Mesendoderm (in vitro differentiated cells): ENCODE data around the gene IL2RA.

Experiments
- DNase-seq: peaks from one replicate; pipeline ENCODE4 v3.0.0; 2013
- H2AK5ac ChIP-seq: 2 replicates; pipeline ENCODE4 v1.6.1; 2013; ENCODE audit warnings: low read length, inconsistent platforms
- H2BK120ac ChIP-seq: 2 replicates; pipeline ENCODE4 v1.6.1; 2013; ENCODE audit warnings: low read depth, mild to moderate bottlenecking, low read length, moderate library complexity, mixed read lengths
- H2BK15ac ChIP-seq: replicated peaks from 2 replicates; pipeline ENCODE4 v1.6.1; 2013; ENCODE audit warnings: low read depth, mild to moderate bottlenecking, moderate library complexity
- H2BK5ac ChIP-seq: 2 replicates; pipeline ENCODE4 v1.6.1; 2013; ENCODE audit warnings: low read length, inconsistent platforms
- H3K18ac ChIP-seq: 2 replicates; pipeline ENCODE4 v1.6.1; 2013; ENCODE audit warnings: mild to moderate bottlenecking, low read length, mixed read lengths
- H3K23ac ChIP-seq: one replicate; pipeline ENCODE4 v1.6.1; 2013; ENCODE audit warnings: low read length
- H3K27ac ChIP-seq: 2 replicates; pipeline ENCODE4 v1.5.1; 2013; ENCODE audit warnings: low read depth, mild to moderate bottlenecking, inconsistent platforms, low read length, moderate library complexity
- H3K27me3 ChIP-seq: 2 replicates; pipeline ENCODE4 v1.6.1; 2013; ENCODE audit warnings: low read length, control low read depth, mild to moderate bottlenecking, inconsistent platforms; ENCODE audit not compliant: insufficient read depth, poor library complexity
- H3K36me3 ChIP-seq: 2 replicates; pipeline ENCODE4 v1.6.1; 2013; ENCODE audit warnings: low read length, inconsistent platforms; ENCODE audit not compliant: control insufficient read depth, insufficient read depth
- H3K4ac ChIP-seq: one replicate; pipeline ENCODE4 v1.6.1; 2013; ENCODE audit warnings: low read depth, mild to moderate bottlenecking, low read length, moderate library complexity
- H3K4me1 ChIP-seq: 2 replicates; pipeline ENCODE4 v1.6.1; 2013; ENCODE audit warnings: low read depth, low read length, inconsistent platforms; ENCODE audit not compliant: control insufficient read depth
- H3K4me2 ChIP-seq: 2 replicates; pipeline ENCODE4 v1.6.1; 2013; ENCODE audit warnings: low read length
- H3K4me3 ChIP-seq: 2 replicates; pipeline ENCODE4 v1.5.1; 2013; ENCODE audit warnings: mild to moderate bottlenecking, low read length
- H3K56ac ChIP-seq: one replicate; pipeline ENCODE4 v1.6.1; 2013; ENCODE audit warnings: low read length
- H3K79me1 ChIP-seq: 2 replicates; pipeline ENCODE4 v1.6.1; 2013; ENCODE audit warnings: low read length, inconsistent platforms
- H3K79me2 ChIP-seq: 2 replicates; pipeline ENCODE4 v1.6.1; 2013; ENCODE audit warnings: mild to moderate bottlenecking, low read length; ENCODE audit not compliant: control insufficient read depth, insufficient read depth
- H3K9ac ChIP-seq: 2 replicates; pipeline ENCODE4 v1.6.1; 2013; ENCODE audit warnings: low read length, inconsistent platforms
- H4K5ac ChIP-seq: one replicate; pipeline ENCODE4 v1.6.1; 2013; ENCODE audit warnings: low read length
- H4K8ac ChIP-seq: one replicate; pipeline ENCODE4 v1.6.1; 2013; ENCODE audit warnings: low read depth, mild to moderate bottlenecking, control low read depth, low read length, moderate library complexity
- WGBS: extraction: QIAGEN DNeasy Blood & Tissue Kit; methylation state at CpG from one replicate; pipeline ENCODE4 v1.1.7; 2013; ENCODE audit warnings: low lambda C conversion rate, missing lambda C conversion rate; ENCODE audit not compliant: insufficient coverage; ENCODE audit errors: extremely low coverage; 5-methylcytosine and 5-hydroxymethylcytosine counted together

Gene IL2RA

GRCh38 chr10:5991708-5992107 lies 70.5 kb downstream of the IL2RA start:
- no peak overlapping the region for H2BK15ac ChIP-seq
- no peaks in the 10 kb centered on the region for H3K4me1 ChIP-seq
- no peak overlapping the region for H3K9ac ChIP-seq
- no peak overlapping the region for H3K56ac ChIP-seq
- H3K18ac ChIP-seq: no peak overlapping the region
- no peak overlapping the region for H4K8ac ChIP-seq
- H3K4me3 ChIP-seq: no peak overlapping the region
- no peaks in the 10 kb centered on the region for H3K79me1 ChIP-seq
- H3K36me3 ChIP-seq: no peaks in the 10 kb centered on the region
- no peak overlapping the region for H3K4me2 ChIP-seq
- no peak overlapping the region for H2BK5ac ChIP-seq
- no peak overlapping the region for H3K23ac ChIP-seq
- H3K27ac ChIP-seq: no peak overlapping the region
- no peaks in the 10 kb centered on the region for H3K27me3 ChIP-seq
- H2BK120ac ChIP-seq: no peak overlapping the region
- H3K79me2 ChIP-seq: no peaks in the 10 kb centered on the region
- no peak overlapping the region for H2AK5ac ChIP-seq
- H3K4ac ChIP-seq: no peak overlapping the region
- no peak for DNase-seq
- H4K5ac ChIP-seq: no peak overlapping the region

- no peak overlapping the region for H3K4me3 ChIP-seq
- no peak overlapping the region for H3K23ac ChIP-seq
- H3K4ac ChIP-seq: no peak overlapping the region
- no peaks in the 10 kb centered on the region for H3K27me3 ChIP-seq
- DNase-seq: no peak
- no peak overlapping the region for H2BK120ac ChIP-seq
- no peak overlapping the region for H2BK5ac ChIP-seq
- H3K4me1 ChIP-seq: no peaks in the 10 kb centered on the region
- no peak overlapping the region for H3K27ac ChIP-seq
- no peaks in the 10 kb centered on the region for H3K79me2 ChIP-seq
- no peak overlapping the region for H4K8ac ChIP-seq
- no CpG with 5 or more reads among the region's 2 CpGs for WGBS
- H3K18ac ChIP-seq: no peak overlapping the region
- no peak overlapping the region for H2BK15ac ChIP-seq
- no peak overlapping the region for H4K5ac ChIP-seq
- H3K9ac ChIP-seq: no peak overlapping the region
- no peaks in the 10 kb centered on the region for H3K79me1 ChIP-seq
- H3K36me3 ChIP-seq: no peaks in the 10 kb centered on the region
- H3K56ac ChIP-seq: no peak overlapping the region
- H2AK5ac ChIP-seq: no peak overlapping the region
- H3K4me2 ChIP-seq: no peak overlapping the region
Measured at GRCh38 chr10:5989756-5990155, 72.4 kb downstream of the IL2RA start.

GRCh38 chr10:5988336-5988920 lies 73.7 kb downstream of the IL2RA start:
- Histone ChIP-seq H4K8ac (no peak overlapping the region), H3K9ac (no peak overlapping the region), H3K79me1 (no peaks in the 10 kb centered on the region), H3K36me3 (no peaks in the 10 kb centered on the region), H2BK15ac (no peak overlapping the region), H2AK5ac (no peak overlapping the region), H4K5ac (no peak overlapping the region), H3K4me3 (no peak overlapping the region), H3K4ac (no peak overlapping the region), H3K23ac (no peak overlapping the region), H3K56ac (no peak overlapping the region), H3K79me2 (no peaks in the 10 kb centered on the region), H3K27me3 (no peaks in the 10 kb centered on the region), H3K18ac (no peak overlapping the region), H3K27ac (no peak overlapping the region), H3K4me1 (no peaks in the 10 kb centered on the region), H3K4me2 (no peak overlapping the region), H2BK5ac (no peak overlapping the region), H2BK120ac (no peak overlapping the region)
- no CpG with 5 or more reads among the region's 10 CpGs for WGBS
- no peak for DNase-seq

- Histone ChIP-seq H3K36me3 (no peaks in the 10 kb centered on the region), H2BK15ac (no peak overlapping the region), H3K56ac (no peak overlapping the region), H2AK5ac (no peak overlapping the region), H2BK120ac (no peak overlapping the region), H3K79me1 (no peaks in the 10 kb centered on the region), H4K8ac (no peak overlapping the region), H3K27ac (no peak overlapping the region), H3K4me3 (no peak overlapping the region), H4K5ac (no peak overlapping the region), H3K18ac (no peak overlapping the region), H3K9ac (no peak overlapping the region), H3K4ac (no peak overlapping the region), H3K27me3 (no peaks in the 10 kb centered on the region), H3K4me1 (no peaks in the 10 kb centered on the region), H3K79me2 (no peaks in the 10 kb centered on the region), H2BK5ac (no peak overlapping the region), H3K23ac (no peak overlapping the region), H3K4me2 (no peak overlapping the region)
- WGBS: no CpG with 5 or more reads among the region's 4 CpGs
- DNase-seq: no peak
Measured at GRCh38 chr10:5987747-5988146, 74.4 kb downstream of the IL2RA start.

GRCh38 chr10:5985029-5985428 lies 77.1 kb downstream of the IL2RA start:
- Histone ChIP-seq H3K4me3 (no peak overlapping the region), H3K56ac (no peak overlapping the region), H3K9ac (no peak overlapping the region), H4K5ac (no peak overlapping the region), H3K27ac (no peak overlapping the region), H3K79me1 (no peaks in the 10 kb centered on the region), H2BK15ac (no peak overlapping the region), H3K4me1 (no peaks in the 10 kb centered on the region), H3K4me2 (no peak overlapping the region), H3K23ac (no peak overlapping the region), H3K79me2 (no peaks in the 10 kb centered on the region), H2BK5ac (no peak overlapping the region), H3K36me3 (no peaks in the 10 kb centered on the region), H3K18ac (no peak overlapping the region), H4K8ac (no peak overlapping the region), H3K27me3 (no peaks in the 10 kb centered on the region), H2AK5ac (no peak overlapping the region), H2BK120ac (no peak overlapping the region), H3K4ac (no peak overlapping the region)
- no peak for DNase-seq
- no CpG with 5 or more reads among the region's 5 CpGs for WGBS

- no peak overlapping the region for H4K5ac ChIP-seq
- no peak overlapping the region for H2BK5ac ChIP-seq
- H2AK5ac ChIP-seq: no peak overlapping the region
- H3K4ac ChIP-seq: no peak overlapping the region
- H4K8ac ChIP-seq: no peak overlapping the region
- no peaks in the 10 kb centered on the region for H3K36me3 ChIP-seq
- H3K4me2 ChIP-seq: no peak overlapping the region
- H3K9ac ChIP-seq: no peak overlapping the region
- H3K4me1 ChIP-seq: no peaks in the 10 kb centered on the region
- H3K79me2 ChIP-seq: no peaks in the 10 kb centered on the region
- H2BK120ac ChIP-seq: no peak overlapping the region
- no peak overlapping the region for H3K27ac ChIP-seq
- no peak overlapping the region for H2BK15ac ChIP-seq
- H3K27me3 ChIP-seq: no peaks in the 10 kb centered on the region
- no peak overlapping the region for H3K4me3 ChIP-seq
- no peaks in the 10 kb centered on the region for H3K79me1 ChIP-seq
- no peak for DNase-seq
- no CpG with 5 or more reads among the region's 9 CpGs for WGBS
- H3K56ac ChIP-seq: no peak overlapping the region
- no peak overlapping the region for H3K18ac ChIP-seq
- H3K23ac ChIP-seq: no peak overlapping the region
Measured at GRCh38 chr10:5983774-5984173, 78.4 kb downstream of the IL2RA start.
